GM12892 (cell line): ENCODE results near the gene PLD1.

Source experiments
- POLR2A ChIP-seq: IDR thresholded peaks from 2 replicates; pipeline ENCODE4 v1.6.1; 2011; ENCODE audit warnings: low read depth, low read length, control low read depth
- POLR2AphosphoS5 ChIP-seq: IDR thresholded peaks from 2 replicates; pipeline ENCODE4 v1.6.1; 2011; ENCODE audit warnings: low read depth, low read length, control low read depth
- TAF1 ChIP-seq: IDR thresholded peaks from 2 replicates; pipeline ENCODE4 v1.6.1; 2011; ENCODE audit warnings: low read depth, mild to moderate bottlenecking, control low read depth, low read length, borderline replicate concordance

- TF ChIP-seq POLR2A (no peak), POLR2AphosphoS5 (no peak), TAF1 (no peak)
Observed at GRCh38 chr3:171744158-171744741, 66.0 kb downstream of the PLD1 start.
